ENCODE measurements around the gene MED15. TPM values are rescaled to one million over a fixed set of nuclear protein-coding genes. Genes with fewer than 3 reads are reported as not detected.

The MED15 gene
- total and polyA plus RNA-seq, 10 of the 15 experiments (the other 5 are each of a cell fraction or from before 2014, with no cell fraction given), result 1.4 to 75.2 (median 26.9) TPM

GRCh38 chr22:20624161-20624616, 116.8 kb downstream of the MED15 start (continued):
- no peak for TF ChIP-seq CBX5 (IDR thresholded peaks at IDR 0.05; ENCODE audit: low read depth)
- no peak for TF ChIP-seq ZBTB33 (IDR thresholded peaks at IDR 0.05)
- TF ChIP-seq ZNF384 (IDR thresholded peaks at IDR 0.05; ENCODE audit: borderline replicate concordance, low read depth, low read length), result peak; percentile 52; the same call in 1 of the 2 replicates
- no peak for TF ChIP-seq POLR2AphosphoS5 (IDR thresholded peaks at IDR 0.05; ENCODE audit: low read length)
- TF ChIP-seq ESRRA (IDR thresholded peaks at IDR 0.05; ENCODE audit: low read length), result no peak
- no peak for TF ChIP-seq SREBF2 (IDR thresholded peaks at IDR 0.05; ENCODE audit: low read length)
- TF ChIP-seq POLR2A (IDR thresholded peaks at IDR 0.05; ENCODE audit: low read depth, low read length), result no peak
- TF ChIP-seq NR2F1 (conservative IDR thresholded peaks at IDR 0.05), result peak; percentile 67
- no peak for TF ChIP-seq USF2 (IDR thresholded peaks at IDR 0.05; ENCODE audit: borderline replicate concordance, low read depth, low read length)
- TF ChIP-seq CEBPB (IDR thresholded peaks at IDR 0.05; ENCODE audit: borderline replicate concordance in 1 of 2, low read depth in 2 of 2, low read length in 2 of 2), result no peak
- no peak for TF ChIP-seq SMAD5 (IDR thresholded peaks at IDR 0.05; ENCODE audit: low read depth)
- TF ChIP-seq IKZF2 (IDR thresholded peaks at IDR 0.05), result peak; percentile 91 to 94
- TF ChIP-seq KAT2A (conservative IDR thresholded peaks at IDR 0.05; ENCODE audit: control insufficient read depth, low read depth, low read length), result no peak
- TF ChIP-seq NR2C1 (IDR thresholded peaks at IDR 0.05), result no peak
- TF ChIP-seq SUPT20H (IDR thresholded peaks at IDR 0.05; ENCODE audit: borderline replicate concordance, control insufficient read depth, low read depth, low read length), result no peak
- TF ChIP-seq KDM1A (IDR thresholded peaks at IDR 0.05; ENCODE audit: borderline replicate concordance), result no peak
- TF ChIP-seq RELB (IDR thresholded peaks at IDR 0.05; ENCODE audit: low read depth), result peak; percentile 94
- peak; percentile 98 for TF ChIP-seq EED (IDR thresholded peaks at IDR 0.05; ENCODE audit: low read depth)
- TF ChIP-seq RB1 (IDR thresholded peaks at IDR 0.05; ENCODE audit: borderline replicate concordance), result no peak
- peak; percentile 77; the same call in 1 of the 2 replicates for TF ChIP-seq PML (IDR thresholded peaks at IDR 0.05; ENCODE audit: low read length)
- no peak for TF ChIP-seq HDAC6 (IDR thresholded peaks at IDR 0.05; ENCODE audit: unreplicated experiment)
- peak; percentile 88 for TF ChIP-seq TBL1XR1 (IDR thresholded peaks at IDR 0.05; ENCODE audit: low read depth, low read length)
- TF ChIP-seq CUX1 (IDR thresholded peaks at IDR 0.05; ENCODE audit: insufficient replicate concordance, low read depth, low read length), result no peak
- no peak for TF ChIP-seq STAT1 (conservative IDR thresholded peaks at IDR 0.05)

All from GM12878 (cell line).